ENCODE data around the gene SLC25A21. TPM values are rescaled to one million over a fixed set of nuclear protein-coding genes. Genes with fewer than 3 reads are reported as not detected.

The SLC25A21 gene
- total and polyA plus RNA-seq, 2 of the 13 experiments (the other 11 are each of a cell fraction or from before 2014, with no cell fraction given), result 1.9 to 2.9 TPM

DNA sequence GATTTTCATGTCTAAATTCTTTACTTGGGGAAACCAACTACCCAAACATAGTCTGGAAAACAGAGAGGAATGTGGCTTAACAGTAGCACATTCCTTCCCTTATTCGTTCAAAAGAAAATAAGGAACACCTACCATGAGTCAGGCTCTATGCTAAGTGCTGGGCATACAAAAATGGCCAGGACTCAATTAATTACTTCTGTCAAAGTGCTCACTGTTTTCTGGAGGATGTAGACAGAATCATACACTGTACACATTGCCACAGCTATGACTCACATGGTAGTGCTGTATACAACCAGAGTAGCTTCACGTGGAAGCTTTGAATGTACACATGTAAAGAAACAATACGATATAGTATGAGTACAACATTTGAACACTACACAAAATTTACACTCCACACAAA lies 50.1 kb downstream of the SLC25A21 start (continued):
- TF ChIP-seq, protein P1, sequence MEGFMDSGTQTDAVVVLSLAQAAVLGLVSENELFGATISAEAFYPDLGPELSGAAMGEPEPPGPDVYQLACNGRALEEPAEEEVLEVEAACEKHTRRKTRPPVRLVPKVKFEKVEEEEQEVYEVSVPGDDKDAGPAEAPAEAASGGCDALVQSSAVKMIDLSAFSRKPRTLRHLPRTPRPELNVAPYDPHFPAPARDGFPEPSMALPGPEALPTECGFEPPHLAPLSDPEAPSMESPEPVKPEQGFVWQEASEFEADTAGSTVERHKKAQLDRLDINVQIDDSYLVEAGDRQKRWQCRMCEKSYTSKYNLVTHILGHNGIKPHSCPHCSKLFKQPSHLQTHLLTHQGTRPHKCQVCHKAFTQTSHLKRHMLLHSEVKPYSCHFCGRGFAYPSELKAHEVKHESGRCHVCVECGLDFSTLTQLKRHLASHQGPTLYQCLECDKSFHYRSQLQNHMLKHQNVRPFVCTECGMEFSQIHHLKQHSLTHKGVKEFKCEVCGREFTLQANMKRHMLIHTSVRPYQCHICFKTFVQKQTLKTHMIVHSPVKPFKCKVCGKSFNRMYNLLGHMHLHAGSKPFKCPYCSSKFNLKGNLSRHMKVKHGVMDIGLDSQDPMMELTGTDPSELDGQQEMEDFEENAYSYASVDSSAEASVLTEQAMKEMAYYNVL (CRISPR knock-in tag; IDR thresholded peaks at IDR 0.05; ENCODE audit: borderline replicate concordance), result no peak
- TF ChIP-seq THYN1 (CRISPR knock-in tag; IDR thresholded peaks at IDR 0.05; ENCODE audit: borderline replicate concordance, low read depth), result no peak

GRCh38 chr14:37118673-37119366 lies 53.6 kb downstream of the SLC25A21 start:
- TF ChIP-seq TEAD2 (CRISPR knock-in tag; IDR thresholded peaks at IDR 0.05) (no peak), ZNF749 (CRISPR knock-in tag; IDR thresholded peaks at IDR 0.05; ENCODE audit: borderline replicate concordance) (no peak), ZKSCAN5 (CRISPR knock-in tag; IDR thresholded peaks at IDR 0.05) (no peak), YEATS2 (CRISPR knock-in tag; IDR thresholded peaks at IDR 0.05; ENCODE audit: borderline replicate concordance) (no peak), TRIM24 (CRISPR knock-in tag; IDR thresholded peaks at IDR 0.05) (no peak), ZFYVE20 (CRISPR knock-in tag; IDR thresholded peaks at IDR 0.05; ENCODE audit: borderline replicate concordance, low read depth) (no peak), RFX1 (IDR thresholded peaks at IDR 0.05) (no peak), SATB2 (CRISPR knock-in tag; IDR thresholded peaks at IDR 0.05) (no peak), SMAD9 (CRISPR knock-in tag; IDR thresholded peaks at IDR 0.05) (no peak), ZNF20 (CRISPR knock-in tag; IDR thresholded peaks at IDR 0.05) (no peak), CCAR2 (optimal IDR thresholded peaks at IDR 0.05; ENCODE audit: low read depth, low read length) (no peak)
- Histone ChIP-seq H3K4me3 (replicated peaks in 1 of 3; ENCODE audit: insufficient read depth in 1 of 3, low read depth in 2 of 3, low read length in 3 of 3) (no peak overlapping the region), H4K20me1 (ENCODE audit: insufficient read depth, low read length) (no peaks in the 10 kb centered on the region), H3K27ac (ENCODE audit: extremely low read length, insufficient read depth, low read length) (no peak overlapping the region), H3K27me3 (ENCODE audit: control insufficient read depth in 1 of 2, insufficient read depth in 2 of 2, low read length in 2 of 2) (no peaks in the 10 kb centered on the region), H3K79me2 (ENCODE audit: insufficient read depth, low read length) (no peaks in the 10 kb centered on the region), H3K36me3 (replicated peaks in 1 of 2; ENCODE audit: control insufficient read depth in 1 of 2, insufficient read depth in 2 of 2, low read length in 2 of 2) (no peaks in the 10 kb centered on the region), H3K9me3 (ENCODE audit: low read length) (peaks cover 10% of the 10 kb centered on the region), H2AFZ (ENCODE audit: low read length) (no peak overlapping the region), H3K9ac (ENCODE audit: insufficient read depth, low read depth, low read length) (no peak overlapping the region), H3K4me1 (ENCODE audit: insufficient read depth, low read length) (no peaks in the 10 kb centered on the region), H3K4me2 (ENCODE audit: low read depth, low read length) (no peak overlapping the region)
- no TSS peak for BruUV-seq (replicated peaks)
- CTCF ChIA-PET (ENCODE audit: low intra/inter-chr PET ratio, low total read pairs), result no interaction called here
- ATAC-seq, result no peak
- POLR2A ChIA-PET, result no interaction called here
- in situ Hi-C loops (cut with HindIII; ENCODE audit: extremely low pct_ligation_motif_present, low pct_unique_long_range_greater_than_20kb) (no loop called here), intact Hi-C loops (cut with micrococcal nuclease; ENCODE audit: unreplicated experiment) (no loop called here)
- FAIRE-seq, result no peak
- DNase-seq (ENCODE audit: low spot score), result no peak
- 23% methylated on average over 4 of the region's 4 CpGs for WGBS (ENCODE audit: low lambda C conversion rate)
